Activated CD4-positive, alpha-beta T cell treated with anti-CD3 and anti-CD28 coated beads, Interleukin-2, amount 10 ng/mL, durations not matched to agents 7 days and 5 days (primary cell): ENCODE data around the gene CEP41. TPM values are rescaled to one million over a fixed set of nuclear protein-coding genes. Genes with fewer than 3 reads are reported as not detected.
A peak's percentile ranks its signal among the peaks of the same experiment; 100 is the strongest.

Source experiments
- CTCF ChIA-PET: fragments of 350-600 bp; sonication (Branson Sonifier 250); formaldehyde crosslinking; loops from one replicate; lab custom pipeline; 2021; ENCODE audit warnings: antibody characterized with exemption; lab: Charles Lee
- POLR2A ChIA-PET: fragments of 350-600 bp; sonication (Branson Sonifier 250); formaldehyde crosslinking; loops from one replicate; lab custom pipeline; 2021; ENCODE audit warnings: antibody characterized with exemption; lab: Charles Lee
- DNase-seq: peaks from one replicate; pipeline ENCODE4 v3.0.0-alpha.2; 2020
- H3K27ac Mint-ChIP-seq: one replicate; pipeline ENCODE4 v1.8.0; 2021; ENCODE audit warnings: mild to moderate bottlenecking, moderate library complexity, mixed read lengths
- H3K27me3 Mint-ChIP-seq: one replicate; pipeline ENCODE4 v1.8.0; 2021; ENCODE audit warnings: mixed read lengths
- H3K36me3 Mint-ChIP-seq: one replicate; pipeline ENCODE4 v1.8.0; 2021; ENCODE audit warnings: low read depth, mixed read lengths
- H3K4me1 Mint-ChIP-seq: one replicate; pipeline ENCODE4 v1.8.0; 2021; ENCODE audit warnings: mixed read lengths
- H3K4me3 Mint-ChIP-seq: one replicate; pipeline ENCODE4 v1.8.0; 2021; ENCODE audit warnings: mild to moderate bottlenecking, moderate library complexity, mixed read lengths
- H3K9me3 Mint-ChIP-seq: one replicate; pipeline ENCODE4 v1.8.0; 2021; ENCODE audit warnings: mixed read lengths
- total RNA-seq, 2 experiments: library from RNA; stranded (reverse); gene quantifications; one replicate each; pipeline ENCODE4 v1.2.3, GENCODE V29; 2021

CEP41 gene
- total RNA-seq, 2 experiments from 2014 or later: 18.5 to 19.6 TPM

- POLR2A ChIA-PET: no interaction called here
- H3K9me3 Mint-ChIP-seq: peaks cover 13% of the 10 kb centered on the region
- no peak for DNase-seq
- no peaks in the 10 kb centered on the region for H3K27me3 Mint-ChIP-seq
- no peak overlapping the region for H3K4me3 Mint-ChIP-seq
- H3K4me1 Mint-ChIP-seq: no peaks in the 10 kb centered on the region
- no peaks in the 10 kb centered on the region for H3K36me3 Mint-ChIP-seq
- CTCF ChIA-PET: interaction anchor here (1.1 kb wide), 1 partner anchor 13 kb away, joined by 3 read pairs; the partner anchor contains the start of gene CPA5
- no peak overlapping the region for H3K27ac Mint-ChIP-seq
Observed at GRCh38 chr7:130356876-130357611, 83.8 kb downstream of the CEP41 start.

- Mint-ChIP-seq H3K27me3 (no peaks in the 10 kb centered on the region), H3K4me3 (no peak overlapping the region), H3K4me1 (peaks cover 2% of the 10 kb centered on the region), H3K27ac (no peak overlapping the region), H3K9me3 (peaks cover 13% of the 10 kb centered on the region), H3K36me3 (no peaks in the 10 kb centered on the region)
- DNase-seq: no peak
- ChIA-PET CTCF (interaction anchor here (1.1 kb wide), 1 partner anchor 12 kb away, joined by 3 read pairs; the partner anchor contains the start of gene CPA5), POLR2A (no interaction called here)
Observed at GRCh38 chr7:130356121-130356875, 84.5 kb downstream of the CEP41 start.

GRCh38 chr7:130353196-130353595 is 87.6 kb downstream of the CEP41 start:
- ChIA-PET CTCF (no interaction called here), POLR2A (no interaction called here)
- no peaks in the 10 kb centered on the region for H3K36me3 Mint-ChIP-seq

GRCh38 chr7:130352194-130353074 is 88.4 kb downstream of the CEP41 start:
- Mint-ChIP-seq H3K27me3 (no peaks in the 10 kb centered on the region), H3K9me3 (no peaks in the 10 kb centered on the region), H3K4me3 (no peak overlapping the region), H3K27ac (no peak overlapping the region), H3K4me1 (peaks cover 13% of the 10 kb centered on the region), H3K36me3 (no peaks in the 10 kb centered on the region)
- DNase-seq: no peak
- POLR2A ChIA-PET: no interaction called here
- CTCF ChIA-PET: no interaction called here

More at GRCh38 chr7:130353196-130353595, 87.6 kb downstream of the CEP41 start:
- Mint-ChIP-seq H3K27me3 (no peaks in the 10 kb centered on the region), H3K4me1 (peaks cover 13% of the 10 kb centered on the region), H3K9me3 (peaks cover under 1% of the 10 kb centered on the region), H3K4me3 (no peak overlapping the region), H3K27ac (no peak overlapping the region)
- no peak for DNase-seq

- POLR2A ChIA-PET: no interaction called here
- Mint-ChIP-seq H3K27me3 (no peaks in the 10 kb centered on the region), H3K36me3 (no peaks in the 10 kb centered on the region), H3K9me3 (no peaks in the 10 kb centered on the region), H3K27ac (no peak overlapping the region), H3K4me3 (no peak overlapping the region), H3K4me1 (peaks cover 13% of the 10 kb centered on the region)
- CTCF ChIA-PET: no interaction called here
- DNase-seq: no peak
Observed at GRCh38 chr7:130351791-130352090, 89.1 kb downstream of the CEP41 start.

GRCh38 chr7:130350945-130351790 is 89.6 kb downstream of the CEP41 start:
- peaks cover 13% of the 10 kb centered on the region for H3K4me1 Mint-ChIP-seq
- DNase-seq: no peak
- POLR2A ChIA-PET: no interaction called here
- no peaks in the 10 kb centered on the region for H3K36me3 Mint-ChIP-seq
- no peak overlapping the region for H3K4me3 Mint-ChIP-seq
- H3K27ac Mint-ChIP-seq: peak overlapping the region; percentile 51
- no peaks in the 10 kb centered on the region for H3K9me3 Mint-ChIP-seq
- no peaks in the 10 kb centered on the region for H3K27me3 Mint-ChIP-seq
- CTCF ChIA-PET: interaction anchor here (1.1 kb wide), 1 partner anchor 19 kb away, joined by 4 read pairs; no protein-coding TSS in a partner anchor

- Mint-ChIP-seq H3K27me3 (no peaks in the 10 kb centered on the region), H3K4me1 (peaks cover 13% of the 10 kb centered on the region), H3K27ac (no peak overlapping the region), H3K4me3 (no peak overlapping the region), H3K9me3 (no peaks in the 10 kb centered on the region), H3K36me3 (no peaks in the 10 kb centered on the region)
- no peak for DNase-seq
- ChIA-PET POLR2A (no interaction called here), CTCF (interaction anchor here (1.1 kb wide), 1 partner anchor 17 kb away, joined by 4 read pairs; no protein-coding TSS in a partner anchor)
Observed at GRCh38 chr7:130349911-130350782, 90.7 kb downstream of the CEP41 start.

- no peaks in the 10 kb centered on the region for H3K36me3 Mint-ChIP-seq
- no peak overlapping the region for H3K27ac Mint-ChIP-seq
- CTCF ChIA-PET: no interaction called here
- POLR2A ChIA-PET: no interaction called here
- H3K27me3 Mint-ChIP-seq: peaks cover 1% of the 10 kb centered on the region
- H3K9me3 Mint-ChIP-seq: no peaks in the 10 kb centered on the region
- DNase-seq: no peak
- H3K4me3 Mint-ChIP-seq: no peak overlapping the region
- peaks cover 13% of the 10 kb centered on the region for H3K4me1 Mint-ChIP-seq
Observed at GRCh38 chr7:130346941-130347340, 93.9 kb downstream of the CEP41 start.

GRCh38 chr7:130346177-130346905 is 94.5 kb downstream of the CEP41 start:
- CTCF ChIA-PET: interaction anchor here (1.1 to 1.7 kb wide), 2 partner anchors 17 to 25 kb away, joined by 4 to 5 read pairs; no protein-coding TSS in a partner anchor
- no peak for DNase-seq
- Mint-ChIP-seq H3K36me3 (no peaks in the 10 kb centered on the region), H3K27me3 (peaks cover 1% of the 10 kb centered on the region), H3K9me3 (peaks cover 2% of the 10 kb centered on the region), H3K27ac (no peak overlapping the region), H3K4me3 (no peak overlapping the region), H3K4me1 (peaks cover 11% of the 10 kb centered on the region)
- POLR2A ChIA-PET: no interaction called here

- peaks cover 1% of the 10 kb centered on the region for H3K27me3 Mint-ChIP-seq
- peaks cover 7% of the 10 kb centered on the region for H3K4me1 Mint-ChIP-seq
- H3K36me3 Mint-ChIP-seq: no peaks in the 10 kb centered on the region
- H3K27ac Mint-ChIP-seq: no peak overlapping the region
- no peak for DNase-seq
- H3K9me3 Mint-ChIP-seq: peaks cover 2% of the 10 kb centered on the region
- H3K4me3 Mint-ChIP-seq: no peak overlapping the region
- CTCF ChIA-PET: interaction anchor here (1.1 to 1.7 kb wide), 2 partner anchors 17 to 26 kb away, joined by 4 to 5 read pairs; no protein-coding TSS in a partner anchor
- POLR2A ChIA-PET: no interaction called here
Observed at GRCh38 chr7:130345725-130346124, 95.1 kb downstream of the CEP41 start.

GRCh38 chr7:130345136-130345535 is 95.7 kb downstream of the CEP41 start:
- Mint-ChIP-seq H3K9me3 (peaks cover 2% of the 10 kb centered on the region), H3K36me3 (no peaks in the 10 kb centered on the region), H3K27ac (no peak overlapping the region), H3K27me3 (peaks cover 1% of the 10 kb centered on the region), H3K4me3 (no peak overlapping the region), H3K4me1 (peaks cover 4% of the 10 kb centered on the region)
- POLR2A ChIA-PET: no interaction called here
- CTCF ChIA-PET: interaction anchor here (1.5 to 1.7 kb wide), 2 partner anchors 11 to 18 kb away, joined by 3 to 5 read pairs; no protein-coding TSS in a partner anchor
- no peak for DNase-seq
